GM21390 (cell line): ENCODE results near the gene LIMK2.
"Not testable (repeated sequence)": the region's sequence is repeated elsewhere in the genome, so short reads cannot be mapped to it uniquely, and the experiment has no call there.

Experiments used
- ATAC-seq: cut with Tn5 transposase; IDR thresholded peaks from one replicate; pipeline ENCODE4 v1.9.1; 2021; ENCODE audit not compliant: unreplicated experiment

LIMK2 gene

GRCh38 chr22:31288496-31289240, 76.6 kb downstream of the LIMK2 start:
- ATAC-seq, result no peak

- no peak for ATAC-seq
Measured at GRCh38 chr22:31289344-31289743, 77.2 kb downstream of the LIMK2 start.

GRCh38 chr22:31290494-31291471, 78.7 kb downstream of the LIMK2 start:
- ATAC-seq, result peak; percentile 90

GRCh38 chr22:31291481-31292235, 79.6 kb downstream of the LIMK2 start:
- ATAC-seq, result no peak

GRCh38 chr22:31292236-31292989, 80.3 kb downstream of the LIMK2 start, which contains the start of gene PIK3IP1:
PIK3IP1 (minus strand) TSS chr22:31292488; CDS start chr22:31292344, 144 bp downstream.
- peak; percentile 36 for ATAC-seq

GRCh38 chr22:31295360-31295759, 83.3 kb downstream of the LIMK2 start:
- ATAC-seq, result no peak

GRCh38 chr22:31295831-31296657, 83.9 kb downstream of the LIMK2 start:
- no peak for ATAC-seq

- no peak for ATAC-seq
Measured at GRCh38 chr22:31300896-31301295, 88.8 kb downstream of the LIMK2 start.

- ATAC-seq, result no peak
Measured at GRCh38 chr22:31302006-31302405, 89.9 kb downstream of the LIMK2 start.

- no peak for ATAC-seq
Measured at GRCh38 chr22:31302537-31302936, 90.4 kb downstream of the LIMK2 start.

- ATAC-seq, result no peak
Measured at GRCh38 chr22:31305194-31305593, 93.1 kb downstream of the LIMK2 start.

- ATAC-seq, result no peak
Measured at GRCh38 chr22:31308181-31308580, 96.1 kb downstream of the LIMK2 start.

- ATAC-seq, result no peak
Measured at GRCh38 chr22:31313366-31314147, 101.5 kb downstream of the LIMK2 start.

GRCh38 chr22:31314220-31314619, 102.1 kb downstream of the LIMK2 start:
- ATAC-seq, result not testable (repeated sequence)

- ATAC-seq, result no peak
Measured at GRCh38 chr22:31321421-31321820, 109.3 kb downstream of the LIMK2 start.

GRCh38 chr22:31323578-31324550, 111.8 kb downstream of the LIMK2 start:
- ATAC-seq, result no peak

- no peak for ATAC-seq
Measured at GRCh38 chr22:31326877-31327276, 114.8 kb downstream of the LIMK2 start.
